HepG2 (cell line): ENCODE data around the gene MBD3. TPM values are rescaled to one million over a fixed set of nuclear protein-coding genes. Genes with fewer than 3 reads are reported as not detected.

ENCODE experiments used
- CAMTA2 ChIP-seq: sonication (generic); formaldehyde crosslinking; IDR thresholded peaks from 2 replicates; pipeline ENCODE4 v1.4.0; 2020; ENCODE audit warnings: mild to moderate bottlenecking, missing genetic modification reagents, borderline replicate concordance
- CREB3 ChIP-seq: sonication (generic); formaldehyde crosslinking; IDR thresholded peaks from 2 replicates; pipeline ENCODE4 v1.5.0; 2020; ENCODE audit warnings: missing genetic modification reagents
- DMAP1 ChIP-seq: IDR thresholded peaks from 2 replicates; pipeline ENCODE4 v1.6.1; 2016
- GPN1 ChIP-seq: sonication (generic); formaldehyde crosslinking; IDR thresholded peaks from 2 replicates; pipeline ENCODE4 v1.5.1; 2020; ENCODE audit warnings: missing genetic modification reagents, borderline replicate concordance
- HNF4A ChIP-seq: sonication (generic); formaldehyde crosslinking; IDR thresholded peaks from 2 replicates; pipeline ENCODE4 v1.4.0; 2020; ENCODE audit warnings: missing genetic modification reagents
- NFE2L1 ChIP-seq: sonication (generic); formaldehyde crosslinking; IDR thresholded peaks from 2 replicates; pipeline ENCODE4 v1.4.0; 2020; ENCODE audit warnings: missing genetic modification reagents, mild to moderate bottlenecking, borderline replicate concordance
- RFX3 ChIP-seq: IDR thresholded peaks from 2 replicates; pipeline ENCODE4 v1.6.1; 2016; ENCODE audit warnings: missing biosample characterization, missing genetic modification reagents
- RNF2 ChIP-seq: fragments of 450-650 bp; conservative IDR thresholded peaks from 2 replicates; pipeline ENCODE4 v1.6.1; 2016; ENCODE audit warnings: low read depth
- SMAD1 ChIP-seq: sonication (generic); formaldehyde crosslinking; IDR thresholded peaks from 2 replicates; pipeline ENCODE4 v1.4.0; 2020; ENCODE audit warnings: missing genetic modification reagents, low read depth, mild to moderate bottlenecking, borderline replicate concordance
- SRSF4 ChIP-seq: fragments of 200-400 bp; formaldehyde crosslinking; IDR thresholded peaks from one replicate; pipeline ENCODE4 v1.6.1; 2018; ENCODE audit warnings: mild to moderate bottlenecking, low read depth, low read length, moderate library complexity; ENCODE audit not compliant: poor library complexity, severe bottlenecking
- ZBTB14 ChIP-seq: sonication (generic); formaldehyde crosslinking; IDR thresholded peaks from 2 replicates; pipeline ENCODE4 v1.4.0; 2020; ENCODE audit warnings: missing genetic modification reagents
- ZBTB21 ChIP-seq: sonication (generic); formaldehyde crosslinking; IDR thresholded peaks from 2 replicates; pipeline ENCODE4 v1.4.0; 2020; ENCODE audit warnings: missing genetic modification reagents
- ZNF17 ChIP-seq: sonication (generic); formaldehyde crosslinking; IDR thresholded peaks from 2 replicates; pipeline ENCODE4 v1.5.0; 2020; ENCODE audit warnings: mild to moderate bottlenecking, missing genetic modification reagents
- ZNF350 ChIP-seq: sonication (generic); formaldehyde crosslinking; IDR thresholded peaks from 2 replicates; pipeline ENCODE4 v1.4.0; 2020; ENCODE audit warnings: mild to moderate bottlenecking, low read depth, missing genetic modification reagents, borderline replicate concordance
- ZNF382 ChIP-seq: sonication (generic); formaldehyde crosslinking; IDR thresholded peaks from 2 replicates; pipeline ENCODE4 v1.5.0; 2020; ENCODE audit warnings: missing genetic modification reagents, mild to moderate bottlenecking, borderline replicate concordance
- ZNF510 ChIP-seq: sonication (generic); formaldehyde crosslinking; IDR thresholded peaks from 2 replicates; pipeline ENCODE4 v1.4.0; 2020; ENCODE audit warnings: low read depth, mild to moderate bottlenecking, missing genetic modification reagents
- ZNF704 ChIP-seq: sonication (generic); formaldehyde crosslinking; IDR thresholded peaks from 2 replicates; pipeline ENCODE4 v1.8.1; 2023; ENCODE audit warnings: mild to moderate bottlenecking, inconsistent platforms, moderate library complexity, missing genetic modification reagents, borderline replicate concordance
- polyA plus RNA-seq, 8 experiments: library from polyadenylated mRNA; depleted of rRNA in 3 of 8; stranded (reverse) in 7 of 8; unstranded in 1 of 8; fragments of >200 nt; fragmentation: Illumina TruSeq in 4 of 8; extraction: Trizol in 4 of 8; gene quantifications; 2 replicates each; pipeline versions ENCODE4 v1.2.1 to v1.2.3, GENCODE V29; 2011 to 2016; ENCODE audit warnings: low read depth in 4 of 8, missing spikeins in 1 of 8, mixed read lengths in 1 of 8; ENCODE audit not compliant: insufficient read depth in 1 of 8
- total RNA-seq, 5 experiments: library from RNA; depleted of rRNA; stranded (reverse); fragments of >200 nt; fragmentation: Illumina TruSeq; extraction: Trizol; gene quantifications; 2 replicates each; pipeline ENCODE4 v1.2.3, GENCODE V29; 2016; ENCODE audit warnings: low read depth in 1 of 5
- TF ChIP-seq, protein P1 (sequence below): sonication (generic); formaldehyde crosslinking; IDR thresholded peaks from 2 replicates; pipeline ENCODE4 v1.8.1; 2023; ENCODE audit warnings: mild to moderate bottlenecking, moderate library complexity, missing genetic modification reagents
- TF ChIP-seq, protein P2 (sequence below): IDR thresholded peaks from 2 replicates; pipeline ENCODE4 v1.6.1; 2018; ENCODE audit warnings: missing genetic modification reagents
- TF ChIP-seq, protein P3 (sequence below): sonication (generic); formaldehyde crosslinking; IDR thresholded peaks from 2 replicates; pipeline ENCODE4 v1.8.1; 2022; ENCODE audit warnings: mild to moderate bottlenecking, missing genetic modification reagents

The MBD3 gene
- total and polyA plus RNA-seq, 2 of the 13 experiments (the other 11 are each of a cell fraction or from before 2014, with no cell fraction given) = 21.2 to 76.9 TPM

DNA sequence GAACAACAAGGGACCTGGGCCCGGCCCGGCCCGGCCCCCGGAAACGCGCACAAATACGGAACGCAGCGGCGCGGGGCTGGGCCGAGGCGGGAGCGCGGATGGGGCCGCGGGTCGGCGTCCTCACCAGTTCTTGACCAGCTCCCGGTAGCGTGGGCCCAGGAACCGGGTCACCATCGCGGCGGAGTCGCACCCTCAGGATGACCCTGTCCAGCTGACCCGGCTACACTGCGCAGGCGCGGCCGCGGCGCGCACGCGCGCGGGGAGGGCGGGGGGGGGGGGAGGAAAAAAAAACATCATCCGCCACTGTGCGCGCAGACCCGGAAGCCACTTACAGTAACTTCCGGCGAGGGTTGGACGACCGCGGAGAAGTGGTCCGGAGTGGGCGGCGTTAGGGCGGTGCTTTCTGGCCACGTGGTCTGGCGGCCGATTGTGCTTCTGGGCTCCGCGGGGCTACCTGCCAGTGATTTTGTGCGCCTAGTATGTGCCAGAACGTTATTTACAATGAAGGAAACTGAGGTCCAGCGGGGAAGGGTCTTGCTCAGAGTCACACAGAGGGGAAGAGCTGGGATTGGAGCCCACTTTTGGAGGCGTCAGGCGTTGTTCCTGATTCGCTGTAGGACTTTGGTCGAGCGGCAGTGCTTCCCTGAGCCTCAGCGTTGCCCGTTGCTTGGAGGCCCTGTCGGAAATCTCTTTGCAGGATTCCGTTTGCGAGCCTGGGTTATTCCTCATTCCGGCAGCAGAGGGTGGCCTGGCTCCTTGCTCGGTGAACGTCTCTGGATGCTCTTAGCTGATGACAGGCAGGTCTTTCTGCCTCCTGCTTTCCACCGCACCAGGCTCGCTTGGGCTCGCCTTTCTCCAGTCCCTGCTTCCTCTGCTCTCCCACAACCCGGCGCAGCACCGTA, 12.8 kb upstream of the MBD3 start, which contains the start of gene UQCR11 (continued):
- TF ChIP-seq, protein P1, sequence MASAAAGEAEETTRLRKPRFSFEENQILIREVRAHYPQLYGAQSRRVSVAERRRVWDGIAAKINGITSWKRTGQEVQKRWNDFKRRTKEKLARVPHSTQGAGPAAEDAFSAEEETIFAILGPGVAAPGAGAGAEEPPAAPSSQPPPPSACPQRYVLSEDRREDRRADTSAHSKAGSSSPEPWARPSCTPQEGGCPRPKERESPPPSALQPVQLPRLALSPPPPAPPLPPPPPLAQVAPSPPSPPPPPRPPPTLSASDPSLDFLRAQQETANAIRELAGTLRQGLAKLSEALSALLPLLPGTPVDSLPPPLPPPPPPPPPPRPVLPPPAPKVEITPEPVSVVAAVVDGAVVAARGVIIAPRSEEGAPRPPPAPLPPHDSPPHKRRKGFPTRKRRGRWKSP (CRISPR knock-in tag) = no peak; the same call in 1 of the 2 replicates
- TF ChIP-seq ZNF350 (CRISPR knock-in tag) (peak; percentile 27; the same call in 1 of the 2 replicates), ZBTB21 (CRISPR knock-in tag) (no peak), DMAP1 (CRISPR knock-in tag) (peak; percentile 83; the same call in 1 of the 2 replicates), SMAD1 (CRISPR knock-in tag) (peak; percentile 27; the same call in 1 of the 2 replicates), ZNF382 (no peak), GPN1 (no peak), RFX3 (CRISPR knock-in tag) (no peak; the same call in 1 of the 2 replicates), ZNF704 (CRISPR knock-in tag) (no peak), SRSF4 (no peak), CAMTA2 (no peak), ZNF17 (CRISPR knock-in tag) (no peak), ZBTB14 (CRISPR knock-in tag) (peak; percentile 62; the same call in 1 of the 2 replicates), ZNF510 (CRISPR knock-in tag) (no peak), HNF4A (CRISPR knock-in tag) (peak; percentile 73), NFE2L1 (CRISPR knock-in tag) (no peak), CREB3 (CRISPR knock-in tag) (no peak), RNF2 (peak; percentile 61; the same call in 1 of the 2 replicates)
- TF ChIP-seq, protein P2, sequence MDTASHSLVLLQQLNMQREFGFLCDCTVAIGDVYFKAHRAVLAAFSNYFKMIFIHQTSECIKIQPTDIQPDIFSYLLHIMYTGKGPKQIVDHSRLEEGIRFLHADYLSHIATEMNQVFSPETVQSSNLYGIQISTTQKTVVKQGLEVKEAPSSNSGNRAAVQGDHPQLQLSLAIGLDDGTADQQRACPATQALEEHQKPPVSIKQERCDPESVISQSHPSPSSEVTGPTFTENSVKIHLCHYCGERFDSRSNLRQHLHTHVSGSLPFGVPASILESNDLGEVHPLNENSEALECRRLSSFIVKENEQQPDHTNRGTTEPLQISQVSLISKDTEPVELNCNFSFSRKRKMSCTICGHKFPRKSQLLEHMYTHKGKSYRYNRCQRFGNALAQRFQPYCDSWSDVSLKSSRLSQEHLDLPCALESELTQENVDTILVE (CRISPR knock-in tag) = peak; percentile 48; the same call in 1 of the 2 replicates
- TF ChIP-seq, protein P3, sequence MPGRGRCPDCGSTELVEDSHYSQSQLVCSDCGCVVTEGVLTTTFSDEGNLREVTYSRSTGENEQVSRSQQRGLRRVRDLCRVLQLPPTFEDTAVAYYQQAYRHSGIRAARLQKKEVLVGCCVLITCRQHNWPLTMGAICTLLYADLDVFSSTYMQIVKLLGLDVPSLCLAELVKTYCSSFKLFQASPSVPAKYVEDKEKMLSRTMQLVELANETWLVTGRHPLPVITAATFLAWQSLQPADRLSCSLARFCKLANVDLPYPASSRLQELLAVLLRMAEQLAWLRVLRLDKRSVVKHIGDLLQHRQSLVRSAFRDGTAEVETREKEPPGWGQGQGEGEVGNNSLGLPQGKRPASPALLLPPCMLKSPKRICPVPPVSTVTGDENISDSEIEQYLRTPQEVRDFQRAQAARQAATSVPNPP (CRISPR knock-in tag) = no peak
